SHP77 treated with DMSO at 0.1 percent for 48 hours (cell line): ENCODE results near the gene PCGF6.
"Not testable (repeated sequence)": the region's sequence is repeated elsewhere in the genome, so short reads cannot be mapped to it uniquely, and the experiment has no call there.

Experiments used
- DNase-seq: peaks from one replicate; lab custom pipeline; 2025; lab: John Stamatoyannopoulos, UW

The PCGF6 gene

DNA sequence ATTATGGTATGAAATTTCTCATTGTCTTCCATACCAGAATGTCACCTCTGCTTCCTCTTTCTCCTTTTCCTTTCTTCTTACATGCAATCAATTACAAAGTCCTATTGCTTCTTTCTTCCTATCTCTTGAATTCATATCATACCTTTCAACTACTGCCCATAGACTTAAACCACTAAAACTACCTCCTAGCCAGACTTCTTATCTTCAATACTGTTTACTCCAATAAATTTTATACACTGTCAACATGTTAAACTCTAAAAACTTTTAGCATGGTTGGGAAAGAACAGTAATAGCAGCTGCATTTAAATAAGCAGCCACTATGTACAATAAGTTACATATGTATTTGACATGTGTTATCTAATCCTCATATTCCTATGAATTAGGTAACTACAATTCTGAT, 34.9 kb downstream of the PCGF6 start:
- DNase-seq = no peak

DNA sequence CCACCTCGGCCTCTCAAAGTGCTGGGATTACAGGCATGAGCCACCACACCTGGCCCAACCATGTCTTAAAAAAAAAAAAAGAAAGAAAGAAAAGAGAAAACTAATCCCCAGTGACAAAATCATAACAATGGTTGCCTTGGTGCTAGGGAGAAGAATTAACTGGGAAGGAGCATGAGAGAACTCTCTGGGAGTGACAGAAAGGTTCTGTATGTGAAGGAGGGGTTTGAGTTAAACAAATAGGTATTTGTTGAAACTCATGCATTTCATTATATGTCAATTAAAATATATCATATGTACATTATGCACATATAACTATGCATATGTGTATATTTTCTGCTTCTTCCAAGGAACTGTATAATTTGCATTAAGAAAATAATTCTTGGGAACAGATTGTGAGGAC, 40.7 kb downstream of the PCGF6 start:
- no peak for DNase-seq

DNA sequence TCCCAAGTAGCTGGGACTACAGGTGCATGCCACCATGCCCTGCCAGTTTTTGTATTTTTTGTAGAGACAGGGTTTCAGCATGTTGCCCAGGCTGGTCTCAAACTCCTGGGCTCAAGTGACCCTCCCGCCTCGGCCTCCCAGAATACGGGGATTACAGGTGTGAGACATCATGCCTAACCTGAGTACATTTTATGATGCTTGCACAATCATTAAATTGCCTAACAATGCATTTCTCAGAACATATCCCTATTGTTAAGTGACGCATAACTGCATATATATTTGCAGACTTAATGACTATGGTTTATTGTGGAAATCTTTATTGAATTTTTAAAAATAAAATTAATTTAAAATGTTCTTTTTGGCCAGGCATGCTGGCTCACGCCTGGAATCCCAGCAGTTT, 43.3 kb downstream of the PCGF6 start:
- DNase-seq = no peak

DNA sequence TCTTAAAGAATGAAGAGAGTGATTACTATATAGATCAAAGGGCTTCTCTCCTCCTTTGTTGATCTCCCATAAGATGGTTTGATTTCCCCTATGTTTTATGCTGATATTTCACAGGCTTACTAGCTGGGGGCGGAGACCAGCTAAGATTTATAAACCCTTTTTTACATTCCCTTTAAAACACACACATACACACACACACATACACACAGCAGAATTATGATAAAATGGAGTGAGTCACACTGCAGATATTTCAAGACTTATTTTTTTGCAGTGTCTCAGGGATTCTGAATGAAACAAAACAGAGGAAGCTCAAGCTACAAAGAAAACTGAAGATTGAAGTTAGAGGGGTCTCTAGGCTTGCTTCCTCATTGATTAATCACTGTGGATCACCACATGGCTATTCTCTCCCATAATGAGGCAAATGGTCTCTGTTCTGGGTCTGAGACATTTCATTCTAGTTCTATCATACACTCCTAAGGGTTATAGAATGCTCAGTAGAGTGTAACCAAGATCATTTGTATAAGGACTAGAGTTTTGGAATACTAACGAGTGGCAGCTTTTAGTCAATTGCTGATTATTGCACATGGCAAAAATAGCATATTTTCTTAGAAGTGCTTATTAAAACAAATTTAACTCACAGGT, 55.4 kb downstream of the PCGF6 start:
- no peak for DNase-seq

DNA sequence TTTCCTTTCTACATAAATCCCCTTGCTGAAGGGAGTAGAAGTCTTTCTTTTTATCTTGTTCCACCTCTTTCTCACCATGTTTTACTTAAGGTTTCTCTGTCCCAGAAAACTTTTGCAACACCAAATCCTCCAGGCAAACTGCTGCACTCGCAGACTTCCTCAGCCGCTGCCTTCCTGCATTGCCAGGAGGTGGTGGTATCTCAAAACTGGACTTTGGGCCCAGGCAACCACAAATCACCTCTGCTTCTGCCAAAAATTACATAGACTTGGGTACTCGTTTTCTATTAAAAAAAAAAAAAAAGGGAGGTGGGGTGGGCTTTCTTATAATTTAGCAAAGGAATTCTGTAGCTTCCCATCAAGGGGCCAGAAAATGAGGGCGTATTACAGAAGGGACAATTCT, 59.4 kb downstream of the PCGF6 start:
- DNase-seq = no peak

DNA sequence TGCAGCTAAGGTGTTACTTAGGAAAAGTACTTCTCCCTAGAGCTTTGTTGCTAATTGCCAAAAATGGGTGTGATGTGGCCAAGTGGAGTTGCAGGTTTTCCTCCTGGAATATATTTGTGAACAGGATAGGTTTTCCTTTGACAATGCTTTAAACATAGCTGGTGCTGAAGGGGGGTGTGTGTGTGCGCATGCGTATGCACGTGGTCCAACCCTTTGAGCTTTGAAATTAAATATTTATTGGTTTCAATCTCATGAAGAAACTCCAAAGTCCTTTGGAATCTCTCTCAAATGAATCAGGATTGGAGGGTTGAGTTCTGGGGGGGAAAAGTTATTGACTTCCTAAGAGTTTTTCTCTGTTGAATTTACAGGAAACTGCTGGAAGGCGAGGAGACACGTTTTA, 62.9 kb downstream of the PCGF6 start:
- no peak for DNase-seq

DNA sequence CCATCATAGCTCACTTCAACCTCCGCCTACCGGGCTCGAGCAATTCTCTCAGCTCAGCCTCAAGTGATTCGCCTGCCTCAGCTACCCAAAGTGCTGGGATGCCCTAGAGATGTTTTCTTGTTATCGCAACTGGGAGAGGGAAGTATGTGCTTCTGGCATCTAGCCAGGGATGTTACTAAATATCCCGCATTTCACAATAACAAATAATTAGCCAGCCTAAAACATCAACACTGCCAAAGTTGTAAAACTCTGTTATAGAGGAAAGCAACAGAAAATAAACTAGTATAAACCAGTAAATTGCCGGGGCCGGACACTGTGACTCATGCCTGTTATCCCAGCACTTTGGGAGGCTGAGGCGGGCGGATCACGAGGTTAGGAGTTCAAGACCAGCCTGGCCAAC, 66.8 kb downstream of the PCGF6 start:
- DNase-seq = no peak

DNA sequence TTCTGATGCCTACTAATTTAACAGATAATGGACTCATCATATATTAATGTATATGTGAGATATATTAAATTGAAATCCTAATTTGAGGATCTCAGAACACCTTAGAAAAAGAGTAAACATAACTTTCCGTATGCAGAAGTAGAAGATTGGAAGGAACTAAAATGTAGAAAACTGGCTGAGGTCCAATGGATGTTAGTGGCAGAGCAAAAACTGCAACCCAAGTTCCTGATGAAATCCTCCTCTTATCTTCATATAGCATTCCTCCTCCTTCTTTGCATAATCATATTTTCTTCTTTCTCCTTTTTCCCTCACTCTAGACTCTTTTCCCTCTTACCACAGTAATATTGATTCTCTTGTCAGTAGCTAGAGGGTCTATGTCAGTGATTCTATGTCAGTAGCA, 68.0 kb downstream of the PCGF6 start:
- DNase-seq = no peak

DNA sequence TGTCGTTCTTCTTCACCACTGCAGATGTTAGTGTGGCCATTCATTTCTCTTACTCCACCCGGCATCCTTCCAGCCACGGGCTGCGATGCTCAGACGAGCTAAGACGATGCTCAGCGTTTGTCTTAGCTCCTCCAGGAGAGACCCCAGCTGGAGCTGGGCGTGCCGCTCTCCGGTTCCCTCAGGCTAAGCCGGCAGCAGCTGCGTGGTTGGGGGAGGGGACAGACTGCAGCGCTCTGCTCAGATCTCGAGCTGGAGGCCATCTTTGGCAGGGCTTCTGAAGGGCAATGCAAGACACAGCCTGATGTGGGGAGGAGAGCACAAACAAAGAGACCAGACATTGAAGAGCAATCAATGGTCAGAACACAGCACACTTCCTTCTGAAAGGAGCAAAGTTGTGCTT, 69.2 kb downstream of the PCGF6 start:
- DNase-seq = peak; percentile 74

DNA sequence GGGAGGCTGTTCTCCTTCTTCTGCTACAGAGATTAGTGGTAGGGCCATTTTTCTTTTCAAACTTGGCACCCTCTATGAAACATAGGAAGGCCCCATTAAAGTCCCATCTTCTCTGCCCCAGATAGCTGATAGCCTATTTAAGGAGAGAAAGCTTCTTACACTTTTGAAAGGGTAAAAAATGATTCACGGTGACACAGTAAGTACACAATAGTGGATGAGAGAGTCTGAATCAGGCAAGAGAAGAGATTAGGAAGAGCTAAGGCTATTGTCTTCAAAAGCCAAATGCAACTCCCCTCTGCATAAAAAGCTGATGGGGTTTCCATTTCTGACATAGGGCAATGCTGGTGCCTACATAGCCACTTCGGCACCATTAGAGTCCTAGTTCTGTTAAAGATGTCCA, 70.4 kb downstream of the PCGF6 start:
- DNase-seq = no peak

DNA sequence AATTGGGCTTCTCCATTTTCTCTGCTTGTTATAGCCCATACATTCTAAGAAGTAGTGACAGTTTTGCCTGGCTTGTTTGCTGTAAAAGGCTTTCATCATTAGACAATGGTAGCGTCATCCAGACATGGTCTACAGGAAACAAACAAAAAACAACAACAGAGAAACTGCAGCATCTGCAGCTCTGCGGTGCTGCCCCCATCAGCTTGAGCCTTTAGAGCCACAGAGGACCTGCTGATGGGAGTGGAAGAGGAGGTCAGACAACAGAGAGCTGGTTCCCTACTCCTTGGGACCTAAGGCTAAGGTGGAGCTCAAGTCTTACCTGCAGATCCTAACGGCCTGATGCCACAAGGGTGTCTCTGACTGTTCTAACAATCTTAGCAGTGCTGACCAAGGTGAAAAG, 70.9 kb downstream of the PCGF6 start:
- no peak for DNase-seq

DNA sequence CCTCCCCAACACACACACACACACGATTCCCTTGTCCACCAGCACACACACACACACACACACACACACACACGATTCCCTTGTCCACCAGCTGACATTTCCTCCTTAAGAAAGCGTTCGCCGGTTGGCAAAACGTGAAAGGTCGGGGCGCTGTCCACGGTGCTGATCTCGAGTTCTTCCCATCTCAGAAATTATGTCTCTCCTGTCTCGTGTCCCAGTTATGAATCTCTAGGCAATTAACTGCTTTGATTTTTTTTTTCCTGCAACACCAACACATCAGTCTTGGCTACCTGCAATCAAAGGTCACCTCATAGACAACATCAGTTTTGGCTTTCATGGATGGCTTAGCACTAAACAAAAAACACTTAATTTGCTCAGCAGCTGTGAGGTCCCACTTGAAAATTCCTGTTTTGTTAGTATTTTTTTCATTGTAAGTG, 72.1 kb downstream of the PCGF6 start:
- DNase-seq = no peak

DNA sequence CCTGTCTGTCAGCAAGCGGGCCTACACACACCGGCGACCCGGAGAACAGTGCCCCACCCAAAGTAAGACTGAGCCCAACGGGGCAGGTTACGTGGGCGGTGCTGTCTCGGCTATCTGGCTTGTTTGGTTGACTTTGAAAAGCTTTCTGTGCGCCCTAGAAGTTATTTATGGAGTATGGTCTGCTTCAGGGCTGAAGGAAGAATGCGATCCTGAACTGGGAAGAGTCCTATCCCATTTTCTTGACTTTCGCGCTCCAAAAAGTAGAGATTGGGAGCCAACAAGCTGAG, 72.5 kb downstream of the PCGF6 start:
- DNase-seq = no peak

DNA sequence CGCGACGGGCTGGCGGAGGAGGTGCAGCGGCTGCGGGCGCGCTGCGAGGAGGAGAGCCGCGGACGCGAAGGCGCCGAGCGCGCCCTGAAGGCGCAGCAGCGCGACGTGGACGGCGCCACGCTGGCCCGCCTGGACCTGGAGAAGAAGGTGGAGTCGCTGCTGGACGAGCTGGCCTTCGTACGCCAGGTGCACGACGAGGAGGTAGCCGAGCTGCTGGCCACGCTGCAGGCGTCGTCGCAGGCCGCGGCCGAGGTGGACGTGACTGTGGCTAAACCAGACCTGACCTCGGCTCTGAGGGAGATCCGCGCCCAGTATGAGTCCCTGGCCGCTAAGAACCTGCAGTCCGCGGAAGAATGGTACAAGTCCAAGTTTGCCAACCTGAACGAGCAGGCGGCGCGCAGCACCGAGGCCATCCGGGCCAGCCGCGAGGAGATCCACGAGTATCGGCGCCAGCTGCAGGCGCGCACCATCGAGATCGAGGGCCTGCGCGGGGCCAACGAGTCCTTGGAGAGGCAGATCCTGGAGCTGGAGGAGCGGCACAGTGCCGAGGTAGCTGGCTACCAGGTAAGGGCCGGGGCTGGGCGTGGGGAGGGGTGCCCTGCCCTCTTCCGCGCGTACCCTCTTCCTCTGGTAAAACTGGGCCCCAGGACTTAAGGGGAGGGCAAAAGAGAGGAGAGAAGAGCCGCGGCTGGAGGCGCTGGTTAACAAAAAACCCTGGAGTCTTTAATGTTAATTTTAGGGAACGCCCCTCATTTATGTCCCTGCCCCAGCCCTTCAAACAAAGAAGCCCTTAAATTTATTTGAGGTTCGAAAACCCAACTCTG, 73.0 kb downstream of the PCGF6 start:
- DNase-seq = no peak

DNA sequence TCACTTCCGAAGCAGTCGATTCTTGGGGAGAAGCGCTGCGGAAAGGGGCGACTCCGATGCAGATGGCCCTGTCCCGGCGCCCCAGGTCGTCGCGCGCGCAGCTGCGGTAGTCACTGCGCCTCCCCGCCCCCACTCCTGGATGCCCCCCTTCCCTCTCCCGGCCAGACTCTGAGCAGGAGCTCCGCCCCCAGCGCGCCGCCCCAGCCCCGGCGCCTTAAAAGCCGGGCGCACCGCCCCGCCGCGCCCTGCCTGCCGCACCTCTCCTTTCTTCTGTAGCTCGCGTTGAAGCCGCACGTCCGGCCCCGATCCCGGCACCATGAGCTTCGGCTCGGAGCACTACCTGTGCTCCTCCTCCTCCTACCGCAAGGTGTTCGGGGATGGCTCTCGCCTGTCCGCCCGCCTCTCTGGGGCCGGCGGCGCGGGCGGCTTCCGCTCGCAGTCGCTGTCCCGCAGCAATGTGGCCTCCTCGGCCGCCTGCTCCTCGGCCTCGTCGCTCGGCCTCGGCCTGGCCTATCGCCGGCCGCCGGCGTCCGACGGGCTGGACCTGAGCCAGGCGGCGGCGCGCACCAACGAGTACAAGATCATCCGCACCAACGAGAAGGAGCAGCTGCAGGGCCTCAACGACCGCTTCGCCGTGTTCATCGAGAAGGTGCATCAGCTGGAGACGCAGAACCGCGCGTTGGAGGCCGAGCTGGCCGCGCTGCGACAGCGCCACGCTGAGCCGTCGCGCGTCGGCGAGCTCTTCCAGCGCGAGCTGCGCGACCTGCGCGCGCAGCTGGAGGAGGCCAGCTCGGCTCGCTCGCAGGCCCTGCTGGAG, 73.8 kb downstream of the PCGF6 start, which contains the start of gene INA:
Gene INA, plus strand, starts transcription at position 243 of the 817 bp plus-strand sequence. Its CDS starts 74 bp downstream, at position 317.
- peak; percentile 55 for DNase-seq

DNA sequence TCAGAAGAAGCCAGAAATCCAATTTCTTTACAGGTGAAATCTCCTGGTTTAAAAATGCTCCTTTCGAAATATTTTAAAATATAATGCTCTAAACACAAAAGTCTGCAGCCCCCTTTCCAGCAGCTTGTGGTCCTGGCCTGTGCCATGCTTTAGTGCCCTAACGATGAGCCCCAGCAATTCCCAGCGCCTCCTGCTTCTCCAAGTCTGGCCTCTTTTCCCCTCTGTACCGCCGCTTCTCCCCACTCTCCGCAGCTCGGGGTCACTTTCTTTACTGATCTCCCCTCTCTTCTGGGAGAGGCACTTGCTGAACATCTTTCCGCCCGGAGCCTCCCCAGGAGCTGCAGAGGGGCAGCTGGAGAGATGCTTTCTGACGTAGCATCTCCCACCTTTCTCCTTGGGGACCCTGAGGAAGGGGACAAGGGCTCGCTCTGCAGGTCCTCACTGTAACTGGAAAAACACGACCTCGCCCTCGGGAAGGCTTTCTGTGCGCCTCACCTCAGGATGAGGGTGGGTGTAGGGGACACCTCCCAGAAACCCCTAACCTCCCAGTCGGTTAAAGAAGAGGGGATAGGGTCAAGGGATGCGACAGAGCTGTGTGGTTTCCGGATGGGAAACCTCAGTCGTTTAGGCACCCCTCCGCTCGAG, 74.6 kb downstream of the PCGF6 start:
- no peak for DNase-seq

DNA sequence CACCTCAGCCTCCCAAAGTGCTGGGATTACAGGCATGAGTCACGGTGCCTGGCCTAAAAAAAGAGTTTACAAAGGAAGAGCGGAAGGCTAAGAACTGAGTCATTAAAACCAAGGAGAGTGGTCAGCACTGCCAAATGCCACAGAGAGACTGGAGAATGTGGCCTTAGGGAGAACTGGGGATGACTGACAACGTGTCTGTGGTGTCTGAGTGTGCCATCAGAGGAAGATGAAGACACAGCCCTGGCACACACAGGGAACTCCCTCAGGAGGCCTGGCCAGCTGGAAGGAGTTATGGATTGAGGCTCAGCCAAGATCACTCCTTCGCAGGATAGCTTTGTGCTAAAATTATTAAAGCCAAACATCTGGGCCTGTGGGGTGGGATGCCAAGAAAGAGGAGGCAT, 77.9 kb downstream of the PCGF6 start:
- DNase-seq = no peak

DNA sequence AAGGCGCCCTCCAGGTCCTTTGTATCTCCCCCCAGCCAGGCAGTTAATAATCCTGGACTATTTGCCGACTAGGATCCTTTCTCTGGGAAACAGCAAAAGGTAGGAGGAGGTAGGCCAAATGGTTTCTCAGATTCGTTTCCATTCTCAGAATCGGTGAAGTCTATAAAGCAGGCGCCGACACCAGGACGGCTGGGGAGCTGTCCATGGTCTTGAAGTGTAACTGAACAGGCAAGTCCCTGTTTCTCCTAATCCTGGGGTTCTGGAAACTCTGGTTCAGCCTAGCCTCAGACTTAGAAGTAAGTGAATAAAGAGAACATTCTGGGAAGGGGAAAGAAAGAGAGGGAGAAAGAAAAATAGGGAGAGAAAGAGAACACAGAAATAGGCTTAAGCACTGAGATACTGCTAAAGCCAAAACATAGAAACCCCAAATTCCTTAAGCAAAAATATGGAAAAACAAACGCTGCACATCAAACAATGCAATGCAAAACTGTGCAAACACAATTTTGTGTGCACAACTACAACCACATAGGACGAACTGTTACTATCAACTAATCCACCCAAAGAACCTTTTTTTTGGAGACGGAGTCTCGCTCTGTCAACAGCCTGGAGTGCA, 85.1 kb downstream of the PCGF6 start:
- DNase-seq = no peak

DNA sequence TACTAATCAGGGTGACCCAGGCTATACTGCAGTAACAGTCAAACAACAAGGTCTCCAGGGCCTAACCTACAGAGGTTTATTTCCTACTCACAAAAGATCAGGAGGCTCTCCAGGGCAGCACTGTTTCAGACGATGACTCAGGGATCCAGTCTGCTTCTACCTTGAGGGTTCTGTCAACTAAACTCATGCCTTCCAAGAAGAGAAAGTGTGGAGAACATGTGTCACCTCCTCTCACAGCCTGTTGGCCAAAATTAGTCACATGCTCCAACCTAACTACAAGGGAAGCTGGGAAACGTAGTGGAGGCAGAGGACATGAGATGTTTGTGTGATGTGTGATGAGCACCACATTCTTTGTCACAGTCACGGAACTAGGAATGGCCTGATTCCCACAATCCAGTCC, 88.7 kb downstream of the PCGF6 start:
- DNase-seq = no peak

DNA sequence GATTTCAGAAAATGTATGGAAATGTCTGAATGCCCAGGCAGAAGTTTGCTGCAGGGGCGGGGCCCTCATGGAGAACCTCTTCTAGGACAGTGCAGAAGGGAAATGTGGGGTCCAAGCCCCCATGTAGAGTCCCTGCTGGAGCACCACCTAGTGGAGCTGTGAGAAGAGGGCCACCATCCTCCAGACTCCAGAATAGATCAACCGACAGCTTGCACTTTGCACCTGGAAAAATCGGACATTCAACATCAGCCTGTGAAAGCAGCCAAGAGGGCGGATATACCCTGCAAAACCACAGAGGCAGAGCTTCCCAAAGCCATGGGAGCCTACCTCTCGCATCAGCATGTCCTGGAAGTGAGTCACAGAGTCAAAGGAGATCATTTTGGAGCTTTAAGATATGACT, 91.0 kb downstream of the PCGF6 start:
- DNase-seq = no peak

DNA sequence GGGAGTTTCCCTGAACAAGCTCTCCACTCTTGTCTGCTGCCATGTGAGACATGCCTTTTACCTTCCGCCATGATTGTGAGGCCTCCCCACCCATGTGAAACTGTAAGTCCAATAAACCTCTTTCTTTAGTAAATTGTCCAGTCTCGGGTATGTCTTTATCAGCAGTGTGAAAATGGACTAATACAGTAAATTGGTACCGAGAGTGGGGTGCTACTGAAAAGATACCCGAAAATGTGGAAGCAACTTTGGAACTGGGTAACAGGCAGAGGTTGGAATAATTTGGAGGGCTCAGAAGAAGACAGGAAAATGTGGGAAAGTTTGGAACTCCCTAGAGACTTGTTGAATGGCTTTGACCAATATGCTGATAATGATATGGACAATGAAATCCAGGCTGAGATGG, 92.0 kb downstream of the PCGF6 start:
- DNase-seq = not testable (repeated sequence)

DNA sequence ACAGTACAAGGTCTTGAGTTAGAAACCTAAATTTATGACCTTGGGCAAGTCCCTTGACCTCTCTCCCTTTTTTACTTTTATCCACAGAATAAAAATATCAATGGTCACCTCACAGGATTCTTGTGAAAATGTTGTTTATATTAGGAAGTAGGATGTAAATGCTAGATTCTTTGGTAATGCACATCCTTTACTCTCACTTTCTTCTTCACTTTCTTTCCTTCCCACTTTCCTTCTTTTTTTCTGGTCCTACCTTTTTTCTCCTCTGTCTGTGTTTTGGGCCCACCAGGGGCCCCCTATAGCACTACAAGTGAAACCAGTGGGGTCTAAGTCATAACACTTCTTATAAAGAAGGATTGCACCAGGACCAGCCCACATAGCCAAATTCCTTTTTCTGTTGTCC, 93.1 kb downstream of the PCGF6 start:
- no peak for DNase-seq
